ENCODE data around the gene DLX2.
"Not testable (repeated sequence)": the region's sequence is repeated elsewhere in the genome, so short reads cannot be mapped to it uniquely, and the experiment has no call there.

DLX2 gene

GRCh38 chr2:172082105-172082943 is 20.4 kb downstream of the DLX2 start:
- no peak for DNase-seq

- no peak for DNase-seq
These were observed 21.3 kb downstream of the DLX2 start for GRCh38 chr2:172081221-172082022.

- no peak for DNase-seq
These were observed 22.0 kb downstream of the DLX2 start for GRCh38 chr2:172080641-172081220.

- DNase-seq = no peak
These were observed 22.7 kb downstream of the DLX2 start for GRCh38 chr2:172079838-172080640.

GRCh38 chr2:172079416-172079815 is 23.3 kb downstream of the DLX2 start:
- DNase-seq = no peak

- DNase-seq = no peak
These were observed 28.4 kb downstream of the DLX2 start for GRCh38 chr2:172074254-172074653.

GRCh38 chr2:172073518-172073917 is 29.2 kb downstream of the DLX2 start:
- no peak for DNase-seq

- no peak for DNase-seq
These were observed 30.0 kb downstream of the DLX2 start for GRCh38 chr2:172072706-172073105.

- no peak for DNase-seq
These were observed 30.4 kb downstream of the DLX2 start for GRCh38 chr2:172072303-172072702.

- DNase-seq = no peak
These were observed 31.8 kb downstream of the DLX2 start for GRCh38 chr2:172070936-172071335.

- not testable (repeated sequence) for DNase-seq
These were observed 34.8 kb downstream of the DLX2 start for GRCh38 chr2:172067905-172068304.

GRCh38 chr2:172066394-172066886 is 36.3 kb downstream of the DLX2 start:
- DNase-seq = no peak

- no peak for DNase-seq
These were observed 37.6 kb downstream of the DLX2 start for GRCh38 chr2:172065111-172065510.

GRCh38 chr2:172063446-172063845 is 39.3 kb downstream of the DLX2 start:
- no peak for DNase-seq

GRCh38 chr2:172062402-172063004 is 40.2 kb downstream of the DLX2 start:
- DNase-seq = no peak

- DNase-seq = not testable (repeated sequence)
These were observed 42.6 kb downstream of the DLX2 start for GRCh38 chr2:172060118-172060517.

- no peak for DNase-seq
These were observed 44.0 kb downstream of the DLX2 start for GRCh38 chr2:172058660-172059059.

GRCh38 chr2:172056293-172056692 is 46.4 kb downstream of the DLX2 start:
- no peak for DNase-seq

GRCh38 chr2:172053486-172053885 is 49.2 kb downstream of the DLX2 start:
- no peak for DNase-seq

- no peak for DNase-seq
These were observed 50.4 kb downstream of the DLX2 start for GRCh38 chr2:172052000-172052983.
